DMS53 treated with DMSO at 0.1 percent for 48 hours (cell line): ENCODE measurements around the gene PCDH15.

ENCODE experiments used
- DNase-seq: peaks from one replicate; lab custom pipeline; 2025; ENCODE audit not compliant: unreplicated experiment; lab: John Stamatoyannopoulos, UW

The PCDH15 gene

GRCh38 chr10:54800741-54801421 is at the start of gene PCDH15:
PCDH15 (minus strand) TSS chr10:54801231; CDS start chr10:54664262, 136,969 bp downstream.
- peak; percentile 63 for DNase-seq

- DNase-seq = no peak
Observed at GRCh38 chr10:54843932-54844331, 42.9 kb upstream of the PCDH15 start.

GRCh38 chr10:54843085-54843646 is 42.1 kb upstream of the PCDH15 start:
- DNase-seq = no peak

- DNase-seq = no peak
Observed at GRCh38 chr10:54837479-54837878, 36.4 kb upstream of the PCDH15 start.

- no peak for DNase-seq
Observed at GRCh38 chr10:54833029-54833428, 32.0 kb upstream of the PCDH15 start.

- DNase-seq = peak; percentile 17
Observed at GRCh38 chr10:54826994-54827560, 26.0 kb upstream of the PCDH15 start.

- no peak for DNase-seq
Observed at GRCh38 chr10:54815583-54815982, 14.6 kb upstream of the PCDH15 start.

GRCh38 chr10:54808186-54808935 is 7.3 kb upstream of the PCDH15 start:
- no peak for DNase-seq

GRCh38 chr10:54799506-54799905 is 1.5 kb downstream of the PCDH15 start:
- DNase-seq = no peak

- DNase-seq = no peak
Observed at GRCh38 chr10:54797636-54798321, 3.3 kb downstream of the PCDH15 start.

- no peak for DNase-seq
Observed at GRCh38 chr10:54796881-54797280, 4.2 kb downstream of the PCDH15 start.

- DNase-seq = no peak
Observed at GRCh38 chr10:54776622-54777021, 24.4 kb downstream of the PCDH15 start.

GRCh38 chr10:54772468-54773122 is 28.4 kb downstream of the PCDH15 start:
- DNase-seq = no peak

- no peak for DNase-seq
Observed at GRCh38 chr10:54769051-54769450, 32.0 kb downstream of the PCDH15 start.

GRCh38 chr10:54758791-54759190 is 42.2 kb downstream of the PCDH15 start:
- no peak for DNase-seq

GRCh38 chr10:54749623-54750022 is 51.4 kb downstream of the PCDH15 start:
- no peak for DNase-seq

- DNase-seq = no peak
Observed at GRCh38 chr10:54745436-54745835, 55.6 kb downstream of the PCDH15 start.

- no peak for DNase-seq
Observed at GRCh38 chr10:54742416-54742815, 58.6 kb downstream of the PCDH15 start.

- no peak for DNase-seq
Observed at GRCh38 chr10:54728511-54728910, 72.5 kb downstream of the PCDH15 start.

- no peak for DNase-seq
Observed at GRCh38 chr10:54722075-54722474, 79.0 kb downstream of the PCDH15 start.

GRCh38 chr10:54710918-54711317 is 90.1 kb downstream of the PCDH15 start:
- peak; percentile 22 for DNase-seq
